ENCODE data around the gene TMC3.

DNA sequence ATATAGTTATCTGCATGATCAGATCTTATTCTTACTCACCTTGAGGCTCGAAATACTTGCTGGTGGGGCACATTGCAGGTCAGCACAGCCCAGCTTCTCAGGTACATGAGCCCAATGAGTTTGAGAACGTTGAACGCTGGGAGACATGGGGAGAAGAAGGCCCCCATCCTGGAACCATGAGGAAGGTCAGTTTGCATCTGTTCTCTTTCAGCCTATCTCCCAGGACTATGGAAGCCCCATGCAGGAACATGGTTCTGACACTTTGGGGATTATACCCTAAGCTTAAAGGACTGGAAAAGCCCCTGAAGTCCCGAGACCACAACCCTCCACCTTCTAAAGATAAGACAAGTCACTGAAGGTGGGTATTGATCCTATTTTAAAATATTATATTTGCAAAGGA is 32.7 kb downstream of the TMC3 start:
- TF ChIP-seq, protein P1, sequence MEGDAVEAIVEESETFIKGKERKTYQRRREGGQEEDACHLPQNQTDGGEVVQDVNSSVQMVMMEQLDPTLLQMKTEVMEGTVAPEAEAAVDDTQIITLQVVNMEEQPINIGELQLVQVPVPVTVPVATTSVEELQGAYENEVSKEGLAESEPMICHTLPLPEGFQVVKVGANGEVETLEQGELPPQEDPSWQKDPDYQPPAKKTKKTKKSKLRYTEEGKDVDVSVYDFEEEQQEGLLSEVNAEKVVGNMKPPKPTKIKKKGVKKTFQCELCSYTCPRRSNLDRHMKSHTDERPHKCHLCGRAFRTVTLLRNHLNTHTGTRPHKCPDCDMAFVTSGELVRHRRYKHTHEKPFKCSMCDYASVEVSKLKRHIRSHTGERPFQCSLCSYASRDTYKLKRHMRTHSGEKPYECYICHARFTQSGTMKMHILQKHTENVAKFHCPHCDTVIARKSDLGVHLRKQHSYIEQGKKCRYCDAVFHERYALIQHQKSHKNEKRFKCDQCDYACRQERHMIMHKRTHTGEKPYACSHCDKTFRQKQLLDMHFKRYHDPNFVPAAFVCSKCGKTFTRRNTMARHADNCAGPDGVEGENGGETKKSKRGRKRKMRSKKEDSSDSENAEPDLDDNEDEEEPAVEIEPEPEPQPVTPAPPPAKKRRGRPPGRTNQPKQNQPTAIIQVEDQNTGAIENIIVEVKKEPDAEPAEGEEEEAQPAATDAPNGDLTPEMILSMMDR (conservative IDR thresholded peaks at IDR 0.05): no peak
- TF ChIP-seq EZH2 (IDR thresholded peaks at IDR 0.05; ENCODE audit: low read depth): no peak
